Smooth muscle cell (in vitro differentiated cells): ENCODE results near the gene ANKRD22. TPM values are rescaled to one million over a fixed set of nuclear protein-coding genes. Genes with fewer than 3 reads are reported as not detected.
A peak's percentile ranks its signal among the peaks of the same experiment; 100 is the strongest.

Source experiments
- DNase-seq: peaks from one replicate; lab custom pipeline; 2025; ENCODE audit not compliant: unreplicated experiment; lab: John Stamatoyannopoulos, UW
- H2AFZ ChIP-seq: fragments of 200-600 bp; sonication (generic); 2 replicates; pipeline ENCODE4 v1.6.0; 2016; ENCODE audit warnings: antibody characterized with exemption, low read depth, mild to moderate bottlenecking
- H3F3A ChIP-seq: fragments of 200-600 bp; sonication (generic); 2 replicates; pipeline ENCODE4 v1.6.0; 2017; ENCODE audit warnings: antibody characterized with exemption, low read depth
- H3K27ac ChIP-seq: fragments of 200-600 bp; sonication (generic); 2 replicates; pipeline ENCODE4 v1.5.1; 2016; ENCODE audit warnings: low read depth, mild to moderate bottlenecking
- H3K27me3 ChIP-seq: fragments of 200-600 bp; sonication (generic); 2 replicates; pipeline ENCODE4 v1.6.1; 2016; ENCODE audit warnings: low read depth, mild to moderate bottlenecking
- H3K36me3 ChIP-seq: fragments of 200-600 bp; sonication (generic); 2 replicates; pipeline ENCODE4 v1.5.1; 2016; ENCODE audit warnings: low read depth
- H3K4me1 ChIP-seq: fragments of 200-600 bp; sonication (generic); 2 replicates; pipeline ENCODE4 v1.5.1; 2016; ENCODE audit warnings: low read depth
- H3K4me2 ChIP-seq: fragments of 200-600 bp; sonication (generic); 2 replicates; pipeline ENCODE4 v1.6.0; 2016; ENCODE audit warnings: mild to moderate bottlenecking
- H3K4me3 ChIP-seq: fragments of 200-600 bp; sonication (generic); 2 replicates; pipeline ENCODE4 v1.5.1; 2016; ENCODE audit warnings: mild to moderate bottlenecking
- H3K79me2 ChIP-seq: fragments of 200-600 bp; sonication (generic); 2 replicates; pipeline ENCODE4 v1.6.0; 2016; ENCODE audit warnings: low read depth, mild to moderate bottlenecking
- H3K9ac ChIP-seq: fragments of 200-600 bp; sonication (generic); 2 replicates; pipeline ENCODE4 v1.6.0; 2016; ENCODE audit warnings: low read depth
- H3K9me3 ChIP-seq: fragments of 200-600 bp; sonication (generic); replicated peaks from 2 replicates; pipeline ENCODE4 v1.5.1; 2016; ENCODE audit warnings: low read depth
- H4K20me1 ChIP-seq: fragments of 200-600 bp; sonication (generic); 2 replicates; pipeline ENCODE4 v1.6.0; 2016; ENCODE audit warnings: low read depth
- WGBS: methylation state at CpG from one replicate; pipeline ENCODE4 v1.1.7; 2016; ENCODE audit warnings: low lambda C conversion rate; 5-methylcytosine and 5-hydroxymethylcytosine counted together
- polyA plus RNA-seq: library from polyadenylated mRNA; unstranded; fragments of >200 nt; fragmentation: Nextera tagmentation; extraction: Ambion mirVana; gene quantifications from 2 replicates; pipeline ENCODE4 v1.2.1, GENCODE V29; 2016
- total RNA-seq: library from RNA; depleted of rRNA; stranded (reverse); fragments of >200 nt; gene quantifications from 2 replicates; pipeline ENCODE4 v1.2.3, GENCODE V29; 2014
- TF ChIP-seq, protein P1 (sequence below): fragments of 200-600 bp; sonication (generic); IDR thresholded peaks from 2 replicates; pipeline ENCODE4 v1.5.1; 2017; ENCODE audit warnings: borderline replicate concordance, mild to moderate bottlenecking, antibody characterized with exemption; ENCODE audit not compliant: insufficient read depth, poor library complexity, severe bottlenecking

Gene ANKRD22
- total and polyA plus RNA-seq, 2 experiments from 2014 or later, result 1.9 to 3.4 TPM

DNA sequence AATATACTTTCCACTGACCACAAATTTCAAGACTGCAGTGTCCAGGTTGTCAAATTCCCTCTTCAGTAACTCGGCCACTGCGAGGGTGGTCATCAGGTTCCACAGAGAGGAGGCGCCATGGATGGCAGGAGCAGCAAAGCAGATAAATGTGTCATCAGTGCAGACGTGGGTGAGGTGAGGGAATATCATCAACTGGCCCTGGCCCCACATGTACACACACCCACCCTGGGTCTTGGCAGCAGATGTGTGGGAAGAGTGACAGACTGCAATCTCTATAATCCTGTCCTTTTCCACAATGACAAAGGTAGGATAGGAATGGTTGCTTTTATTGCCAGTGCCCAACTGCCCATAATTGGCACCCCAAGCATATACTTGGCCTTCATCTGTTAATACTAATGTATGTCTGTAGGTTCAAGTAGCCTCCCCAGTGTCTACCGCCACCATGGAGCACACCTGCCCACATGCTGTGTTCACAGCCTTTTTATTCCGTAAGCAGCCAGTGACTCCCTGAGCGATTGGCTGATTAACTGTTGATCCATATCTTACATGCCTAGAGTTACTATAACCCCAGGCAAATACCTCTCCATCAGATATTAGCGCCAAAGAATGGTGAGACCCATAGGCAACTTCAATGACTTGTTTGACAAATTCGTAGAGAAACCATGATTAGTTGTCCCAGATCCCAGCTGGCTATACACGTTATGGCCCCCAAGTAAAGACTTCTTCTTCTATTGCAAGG is 65.4 kb downstream of the ANKRD22 start:
- H3K4me2 ChIP-seq, result no peak overlapping the region
- DNase-seq, result no peak
- H3K79me2 ChIP-seq, result no peaks in the 10 kb centered on the region
- H3K4me1 ChIP-seq, result no peaks in the 10 kb centered on the region
- H2AFZ ChIP-seq, result no peak overlapping the region
- H3F3A ChIP-seq, result no peaks in the 10 kb centered on the region
- no peaks in the 10 kb centered on the region for H4K20me1 ChIP-seq
- no peak overlapping the region for H3K9ac ChIP-seq
- TF ChIP-seq, protein P1, sequence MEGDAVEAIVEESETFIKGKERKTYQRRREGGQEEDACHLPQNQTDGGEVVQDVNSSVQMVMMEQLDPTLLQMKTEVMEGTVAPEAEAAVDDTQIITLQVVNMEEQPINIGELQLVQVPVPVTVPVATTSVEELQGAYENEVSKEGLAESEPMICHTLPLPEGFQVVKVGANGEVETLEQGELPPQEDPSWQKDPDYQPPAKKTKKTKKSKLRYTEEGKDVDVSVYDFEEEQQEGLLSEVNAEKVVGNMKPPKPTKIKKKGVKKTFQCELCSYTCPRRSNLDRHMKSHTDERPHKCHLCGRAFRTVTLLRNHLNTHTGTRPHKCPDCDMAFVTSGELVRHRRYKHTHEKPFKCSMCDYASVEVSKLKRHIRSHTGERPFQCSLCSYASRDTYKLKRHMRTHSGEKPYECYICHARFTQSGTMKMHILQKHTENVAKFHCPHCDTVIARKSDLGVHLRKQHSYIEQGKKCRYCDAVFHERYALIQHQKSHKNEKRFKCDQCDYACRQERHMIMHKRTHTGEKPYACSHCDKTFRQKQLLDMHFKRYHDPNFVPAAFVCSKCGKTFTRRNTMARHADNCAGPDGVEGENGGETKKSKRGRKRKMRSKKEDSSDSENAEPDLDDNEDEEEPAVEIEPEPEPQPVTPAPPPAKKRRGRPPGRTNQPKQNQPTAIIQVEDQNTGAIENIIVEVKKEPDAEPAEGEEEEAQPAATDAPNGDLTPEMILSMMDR, result no peak
- WGBS, result 82% methylated on average over 10 of the region's 10 CpGs
- H3K27ac ChIP-seq, result no peak overlapping the region
- no peak overlapping the region for H3K4me3 ChIP-seq
- peaks cover 15% of the 10 kb centered on the region for H3K27me3 ChIP-seq
- no peaks in the 10 kb centered on the region for H3K9me3 ChIP-seq
- H3K36me3 ChIP-seq, result no peaks in the 10 kb centered on the region

DNA sequence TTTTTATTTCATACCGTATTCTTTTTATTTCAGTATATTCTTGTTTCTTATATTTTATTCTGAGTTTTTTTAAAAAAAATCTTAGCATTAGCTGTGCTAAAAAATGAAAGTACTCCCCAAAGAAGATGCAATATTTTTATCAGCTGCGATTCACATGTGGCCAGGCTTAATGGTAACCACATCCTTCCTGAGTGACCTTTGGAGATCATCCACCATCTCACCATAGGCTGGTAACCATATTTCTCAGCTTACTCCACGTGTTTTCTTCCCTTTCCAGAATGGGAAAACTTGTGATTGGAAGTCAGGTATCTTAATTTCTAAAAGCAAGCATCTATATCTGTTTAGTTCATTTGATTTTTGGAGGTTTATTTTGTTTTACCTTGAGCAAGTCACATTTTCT is 67.9 kb downstream of the ANKRD22 start:
- Histone ChIP-seq H3K27ac (no peak overlapping the region), H3K9me3 (no peaks in the 10 kb centered on the region), H3K4me1 (no peaks in the 10 kb centered on the region), H3K4me3 (no peak overlapping the region), H3K27me3 (peaks cover 19% of the 10 kb centered on the region), H3F3A (no peaks in the 10 kb centered on the region), H2AFZ (peak overlapping the region; percentile 15), H4K20me1 (no peaks in the 10 kb centered on the region), H3K79me2 (no peaks in the 10 kb centered on the region), H3K36me3 (no peaks in the 10 kb centered on the region), H3K4me2 (no peak overlapping the region), H3K9ac (no peak overlapping the region)
- DNase-seq, result no peak
- TF ChIP-seq, protein P1, result no peak
- whole genome bisulfite sequencing, result 63% methylated on average over 3 of the region's 3 CpGs

DNA sequence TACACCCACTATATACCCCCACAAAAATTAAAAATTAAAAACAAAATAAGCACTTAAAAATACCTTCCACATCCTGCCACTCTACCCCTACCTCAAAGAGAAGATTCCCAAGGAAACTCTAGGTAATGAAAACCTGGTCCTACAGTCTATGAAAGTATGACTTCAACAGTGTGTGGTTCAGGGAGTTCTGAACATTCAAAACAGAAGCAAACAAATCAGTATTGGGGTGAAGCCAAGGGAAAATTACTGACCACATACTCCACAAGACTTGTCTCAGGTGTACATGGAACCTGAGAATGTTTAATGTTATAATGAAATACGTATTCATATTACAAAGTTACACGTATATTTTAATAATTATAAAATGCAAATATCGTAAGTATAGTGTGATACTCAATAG is 69.4 kb downstream of the ANKRD22 start:
- Histone ChIP-seq H3K4me1 (no peaks in the 10 kb centered on the region), H3K79me2 (no peaks in the 10 kb centered on the region), H3K9ac (no peak overlapping the region), H3K4me2 (no peak overlapping the region), H2AFZ (no peak overlapping the region), H3K27ac (no peak overlapping the region), H4K20me1 (no peaks in the 10 kb centered on the region), H3K36me3 (no peaks in the 10 kb centered on the region), H3F3A (no peaks in the 10 kb centered on the region), H3K27me3 (peaks cover 25% of the 10 kb centered on the region), H3K9me3 (no peaks in the 10 kb centered on the region), H3K4me3 (no peak overlapping the region)
- 91% methylated on average over 3 of the region's 3 CpGs for WGBS
- TF ChIP-seq, protein P1, result no peak
- DNase-seq, result no peak

DNA sequence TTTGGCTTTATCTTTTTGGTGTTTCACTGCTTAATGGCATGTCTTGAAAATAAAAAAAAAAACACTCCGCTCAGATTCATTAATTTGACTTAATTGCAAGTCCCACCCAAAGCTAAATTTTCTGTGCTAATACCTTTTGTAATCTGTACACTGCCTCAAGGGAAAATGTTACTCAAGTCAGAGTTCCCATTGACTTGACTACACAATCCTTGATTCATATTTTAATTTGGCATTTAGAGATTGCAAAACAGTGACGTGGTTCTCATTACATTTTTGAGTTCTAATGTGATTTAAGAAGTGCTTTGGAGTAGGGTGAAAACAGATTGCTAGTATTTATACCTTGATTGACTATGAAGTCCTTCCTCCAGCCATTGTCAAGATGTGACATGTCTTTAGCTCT is 70.4 kb downstream of the ANKRD22 start:
- 56% methylated on average over 2 of the region's 2 CpGs for WGBS
- no peaks in the 10 kb centered on the region for H4K20me1 ChIP-seq
- DNase-seq, result no peak
- peaks cover 35% of the 10 kb centered on the region for H3K27me3 ChIP-seq
- no peak overlapping the region for H3K4me3 ChIP-seq
- TF ChIP-seq, protein P1, result no peak
- H3K9me3 ChIP-seq, result no peaks in the 10 kb centered on the region
- no peaks in the 10 kb centered on the region for H3K36me3 ChIP-seq
- H3K79me2 ChIP-seq, result no peaks in the 10 kb centered on the region
- no peaks in the 10 kb centered on the region for H3K4me1 ChIP-seq
- H3F3A ChIP-seq, result no peaks in the 10 kb centered on the region
- H3K4me2 ChIP-seq, result no peak overlapping the region
- H3K27ac ChIP-seq, result no peak overlapping the region
- H3K9ac ChIP-seq, result no peak overlapping the region
- H2AFZ ChIP-seq, result no peak overlapping the region
